ELF-1 (cell line): Measurements from ENCODE around the gene AP1G1.
"Not testable (repeated sequence)": the region's sequence is repeated elsewhere in the genome, so short reads cannot be mapped to it uniquely, and the experiment has no call there.

Experiments
- DNase-seq: peaks from one replicate; pipeline ENCODE4 v3.0.0-alpha.2; 2016; ENCODE audit warnings: low read depth, low spot score

The AP1G1 gene

GRCh38 chr16:71810155-71810530, 1.5 kb upstream of the AP1G1 start:
- DNase-seq, result not testable (repeated sequence)

GRCh38 chr16:71807905-71808592, 585 bp downstream of the AP1G1 start:
- DNase-seq, result peak; percentile 66

GRCh38 chr16:71803305-71803690, 5.3 kb downstream of the AP1G1 start:
- no peak for DNase-seq

GRCh38 chr16:71796501-71797097, 12.0 kb downstream of the AP1G1 start:
- no peak for DNase-seq

- no peak for DNase-seq
Observed at GRCh38 chr16:71794943-71795342, 13.7 kb downstream of the AP1G1 start.

GRCh38 chr16:71794018-71794417, 14.6 kb downstream of the AP1G1 start:
- DNase-seq, result no peak

- no peak for DNase-seq
Observed at GRCh38 chr16:71792176-71792575, 16.5 kb downstream of the AP1G1 start.

- not testable (repeated sequence) for DNase-seq
Observed at GRCh38 chr16:71790329-71790728, 18.3 kb downstream of the AP1G1 start.

GRCh38 chr16:71789136-71789535, 19.5 kb downstream of the AP1G1 start:
- no peak for DNase-seq

- no peak for DNase-seq
Observed at GRCh38 chr16:71788578-71788977, 20.1 kb downstream of the AP1G1 start.

GRCh38 chr16:71785143-71785542, 23.5 kb downstream of the AP1G1 start:
- not testable (repeated sequence) for DNase-seq

GRCh38 chr16:71784093-71784492, 24.5 kb downstream of the AP1G1 start:
- DNase-seq, result no peak

GRCh38 chr16:71781741-71782140, 26.9 kb downstream of the AP1G1 start:
- DNase-seq, result no peak

GRCh38 chr16:71780521-71781089, 28.0 kb downstream of the AP1G1 start:
- no peak for DNase-seq

GRCh38 chr16:71778780-71779179, 29.9 kb downstream of the AP1G1 start:
- no peak for DNase-seq

- DNase-seq, result no peak
Observed at GRCh38 chr16:71777329-71777728, 31.3 kb downstream of the AP1G1 start.

- DNase-seq, result no peak
Observed at GRCh38 chr16:71775949-71776348, 32.7 kb downstream of the AP1G1 start.

GRCh38 chr16:71771571-71771970, 37.1 kb downstream of the AP1G1 start:
- no peak for DNase-seq

- DNase-seq, result no peak
Observed at GRCh38 chr16:71769222-71769621, 39.4 kb downstream of the AP1G1 start.

- DNase-seq, result no peak
Observed at GRCh38 chr16:71767060-71767900, 41.4 kb downstream of the AP1G1 start.

- DNase-seq, result no peak
Observed at GRCh38 chr16:71762186-71762585, 46.4 kb downstream of the AP1G1 start.

- DNase-seq, result no peak
Observed at GRCh38 chr16:71761097-71761496, 47.5 kb downstream of the AP1G1 start.
